HS-27A (cell line): ENCODE data around the gene SLIT3.

ENCODE experiments used
- DNase-seq: peaks from one replicate; pipeline ENCODE4 v3.0.0-alpha.2; 2012; ENCODE audit warnings: low read depth, missing footprints

The SLIT3 gene

GRCh38 chr5:169029661-169030274, 271.2 kb downstream of the SLIT3 start:
- DNase-seq = no peak

GRCh38 chr5:169029037-169029436, 271.9 kb downstream of the SLIT3 start:
- DNase-seq = no peak

- DNase-seq = no peak
Observed at GRCh38 chr5:169027501-169028061, 273.4 kb downstream of the SLIT3 start.

- no peak for DNase-seq
Observed at GRCh38 chr5:169025491-169025890, 275.4 kb downstream of the SLIT3 start.

- no peak for DNase-seq
Observed at GRCh38 chr5:169024421-169024820, 276.5 kb downstream of the SLIT3 start.

DNA sequence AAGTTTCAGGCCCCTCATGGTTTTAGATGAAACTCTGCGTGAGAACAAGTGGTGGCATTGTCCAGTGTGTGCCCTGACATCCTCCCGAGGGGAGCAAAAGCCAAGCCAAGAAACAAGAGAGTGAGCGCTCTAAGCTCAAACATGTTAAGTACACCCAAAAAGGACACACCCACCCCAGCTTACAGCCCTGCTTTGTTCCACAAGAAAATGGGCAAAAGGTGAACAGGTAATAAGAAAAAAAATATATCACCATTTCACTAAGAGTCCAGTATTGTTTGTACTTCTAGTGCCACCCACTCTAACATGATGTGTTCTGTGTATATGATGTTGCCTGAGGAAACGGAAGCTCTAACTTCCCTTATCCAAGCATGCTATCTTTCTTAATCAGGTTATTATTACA, 278.2 kb downstream of the SLIT3 start:
- DNase-seq = no peak

DNA sequence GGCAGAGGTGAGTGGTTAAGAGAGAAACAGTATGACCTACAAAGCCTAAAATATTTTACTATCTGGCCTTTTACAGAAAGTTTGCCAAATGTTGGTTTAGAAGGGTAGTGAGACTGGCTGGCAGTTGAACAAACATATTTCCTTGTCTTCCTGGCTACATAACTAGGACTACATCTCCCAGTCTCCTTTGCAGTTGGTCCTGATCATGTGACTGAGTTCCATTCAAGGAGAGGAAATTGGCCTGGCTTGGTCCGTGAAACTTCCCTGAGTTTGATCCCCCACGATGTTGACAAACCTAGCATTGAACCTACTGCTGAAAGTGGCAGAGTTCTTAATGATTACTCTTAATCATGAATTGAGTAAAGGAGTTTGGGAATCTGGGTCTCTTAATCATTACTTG, 280.8 kb downstream of the SLIT3 start:
- no peak for DNase-seq

DNA sequence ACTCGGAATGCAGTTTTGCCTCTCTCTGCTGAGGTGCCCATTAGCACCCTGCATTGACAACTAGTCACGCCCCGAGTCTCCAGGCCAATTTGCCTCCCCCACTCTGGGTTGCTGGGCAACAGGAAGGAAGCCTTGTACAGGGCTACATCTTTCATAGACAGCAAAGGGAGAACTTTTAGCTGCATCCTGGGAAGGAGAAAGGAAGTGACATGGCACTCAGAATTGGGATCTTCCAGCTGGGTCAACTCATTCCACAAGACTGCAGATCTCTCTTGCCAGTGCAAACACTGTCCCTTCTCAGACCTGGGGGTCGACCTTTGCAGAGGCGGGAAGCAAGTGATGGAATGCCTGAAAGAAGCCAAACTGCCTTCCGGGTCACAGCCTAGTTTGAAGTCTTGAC, 282.0 kb downstream of the SLIT3 start:
- no peak for DNase-seq

GRCh38 chr5:169015991-169016390, 284.9 kb downstream of the SLIT3 start:
- DNase-seq = no peak

DNA sequence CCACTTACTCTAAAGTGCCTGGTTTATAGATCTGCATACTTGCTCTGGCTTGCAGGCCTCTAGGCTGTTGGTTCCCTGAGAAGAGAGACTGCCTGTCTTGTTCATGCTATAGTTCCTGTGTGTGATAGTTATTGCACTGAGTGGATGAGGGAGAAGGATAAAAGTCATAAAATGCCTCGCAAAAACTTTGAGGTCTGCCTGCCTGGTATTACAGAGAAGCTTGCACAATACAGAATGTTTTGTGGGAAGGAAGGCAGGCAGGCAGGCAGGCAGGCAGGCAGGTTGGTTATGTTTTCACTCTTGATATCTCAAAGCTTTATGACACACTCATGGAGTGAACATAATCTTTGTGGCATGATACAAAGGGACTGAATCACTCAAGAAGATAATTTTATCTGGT, 287.1 kb downstream of the SLIT3 start:
- no peak for DNase-seq

DNA sequence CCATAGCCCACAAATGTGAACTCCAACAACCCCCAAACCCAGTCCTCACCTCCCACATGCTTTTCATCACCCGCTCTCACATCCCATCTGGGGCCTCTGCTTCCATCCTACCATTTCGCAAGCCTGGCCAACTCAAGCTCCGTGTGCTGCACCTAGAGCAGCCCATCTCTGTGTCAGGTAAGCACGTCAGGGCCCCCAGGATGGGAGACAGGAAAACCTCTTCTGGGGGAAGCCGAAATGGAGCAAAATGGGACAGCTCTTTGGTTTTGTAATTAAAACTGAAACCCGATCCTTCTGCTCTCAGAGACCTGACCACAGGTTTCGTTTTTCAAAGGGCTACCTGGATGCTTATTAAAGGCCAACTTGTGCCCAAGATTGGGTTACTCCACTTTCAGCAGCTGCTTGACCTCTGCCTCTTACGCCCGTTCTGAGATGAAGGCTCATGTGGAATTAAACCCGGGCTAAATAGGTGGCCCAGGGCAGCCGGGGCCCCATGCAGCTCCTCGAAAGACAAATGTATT, 287.7 kb downstream of the SLIT3 start:
- no peak for DNase-seq

- DNase-seq = no peak
Observed at GRCh38 chr5:169012450-169012849, 288.5 kb downstream of the SLIT3 start.

- no peak for DNase-seq
Observed at GRCh38 chr5:169011451-169011850, 289.5 kb downstream of the SLIT3 start.

GRCh38 chr5:169011009-169011408, 289.9 kb downstream of the SLIT3 start:
- DNase-seq = no peak

DNA sequence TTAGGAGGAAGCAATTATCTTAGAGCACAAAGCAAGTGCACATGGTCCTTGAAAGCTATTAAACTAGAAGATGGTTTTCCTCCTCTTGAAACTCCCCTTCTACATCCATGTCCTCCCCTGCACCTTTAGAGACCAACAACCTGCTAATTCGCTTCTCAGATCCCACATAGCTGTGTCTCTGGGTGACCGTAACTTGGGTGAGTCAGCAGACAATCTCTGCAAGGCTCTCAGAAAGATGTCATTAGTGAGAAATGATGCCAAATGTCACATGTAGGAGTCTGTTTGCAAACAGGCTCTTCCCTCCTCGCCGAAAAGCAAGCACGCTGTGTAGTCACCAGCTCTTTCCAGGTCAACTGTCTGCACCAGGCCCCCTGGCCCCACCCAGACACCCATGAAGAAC, 291.8 kb downstream of the SLIT3 start:
- no peak for DNase-seq

DNA sequence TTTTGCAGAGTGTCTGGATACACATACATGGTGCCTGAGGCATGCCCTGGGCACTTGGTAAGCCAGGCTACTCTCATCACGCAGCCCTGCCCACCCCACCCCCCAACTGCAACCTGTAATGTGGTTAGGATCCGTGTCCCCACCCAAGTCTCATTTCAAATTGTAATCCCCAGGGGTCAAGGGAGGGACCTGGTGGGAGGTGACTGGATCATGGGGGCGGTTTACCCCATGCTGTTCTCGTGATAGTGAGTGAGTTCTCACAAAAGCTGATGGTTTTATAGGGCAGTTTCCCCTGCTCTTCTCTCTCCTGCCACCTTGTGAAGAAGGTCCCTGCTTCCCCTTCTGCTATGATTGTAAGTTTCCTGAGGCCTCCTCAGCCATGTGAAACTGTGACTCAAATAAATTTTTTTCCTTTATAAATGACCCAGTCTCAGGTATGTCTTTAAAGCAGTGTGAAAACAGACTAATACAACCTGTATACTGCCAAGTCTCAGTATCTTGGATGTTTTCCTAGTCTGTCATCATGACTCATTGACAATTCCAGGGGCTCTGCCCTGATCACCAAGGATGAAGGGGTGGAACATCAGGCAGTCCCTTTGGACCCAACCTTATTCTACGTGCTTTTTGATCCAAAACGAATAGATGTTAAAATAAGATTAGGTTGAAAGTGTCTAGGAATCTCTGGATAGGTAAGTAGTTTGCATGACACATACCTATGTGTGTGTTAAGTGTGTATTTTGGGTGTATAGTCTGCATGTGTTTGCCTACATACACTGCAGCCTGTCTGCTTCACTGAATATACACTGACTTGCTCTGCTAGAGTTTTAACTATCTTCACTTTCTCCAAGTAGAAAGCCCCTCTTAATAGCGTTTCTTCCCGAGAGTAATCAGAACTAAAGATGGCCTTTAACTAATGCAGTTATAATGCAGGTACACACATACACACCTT, 293.8 kb downstream of the SLIT3 start:
- DNase-seq = no peak

DNA sequence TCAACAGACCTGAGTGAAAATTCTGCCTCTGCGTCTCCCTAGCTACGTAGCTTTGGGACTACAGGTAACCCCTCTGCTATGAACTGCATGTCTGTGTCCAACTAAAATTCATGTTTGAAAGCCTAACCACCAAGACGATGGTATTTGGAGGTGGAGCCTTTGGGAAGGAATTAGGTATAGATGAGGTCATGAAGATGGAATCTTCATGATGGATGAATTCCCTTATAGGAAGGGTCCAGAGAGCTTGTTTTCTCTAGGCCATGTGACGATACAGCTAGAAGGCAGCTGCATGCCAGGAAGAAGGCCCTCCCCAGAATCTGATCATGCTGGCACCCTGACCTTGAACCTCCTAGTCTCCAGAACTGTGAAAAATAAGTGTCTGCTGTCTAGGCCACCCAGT, 296.4 kb downstream of the SLIT3 start:
- DNase-seq = no peak

DNA sequence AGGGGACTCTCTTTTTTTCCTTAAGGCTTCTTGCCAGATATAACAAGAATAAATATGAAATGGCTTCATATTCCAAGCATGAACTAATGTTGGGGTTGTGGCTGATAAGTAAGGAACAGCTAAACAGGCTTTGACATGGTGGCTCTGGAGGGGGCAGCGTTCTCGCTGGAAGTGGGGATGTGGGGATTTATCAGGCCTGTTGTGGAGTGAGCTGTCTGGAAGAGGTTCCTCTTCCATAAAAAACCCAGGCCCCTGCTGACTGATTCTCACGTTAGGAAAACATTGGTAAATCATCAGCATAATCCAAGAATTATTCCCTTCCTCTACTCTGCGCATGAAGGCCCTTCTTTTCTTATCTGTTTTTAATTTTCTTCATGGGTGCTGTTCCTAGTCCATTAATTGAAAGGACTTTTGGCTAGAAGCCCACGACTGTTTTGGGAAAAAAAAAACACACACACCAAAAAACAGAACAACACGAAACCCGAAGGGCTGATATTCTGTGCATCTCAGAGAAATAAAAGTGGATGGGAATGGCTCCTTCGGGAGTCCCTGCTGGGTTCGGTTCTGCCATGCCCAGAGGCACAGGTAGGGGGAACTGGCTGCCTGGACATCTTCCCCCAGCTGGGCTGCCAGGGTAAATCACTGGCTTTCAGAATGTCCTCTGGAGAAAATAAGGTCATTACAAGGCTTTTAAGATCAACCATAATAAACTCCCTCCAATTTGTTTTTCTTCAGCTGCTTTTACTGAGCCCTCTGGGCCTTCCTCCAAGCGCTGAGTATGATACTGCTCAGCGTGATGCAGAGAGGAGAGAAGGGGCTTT, 297.0 kb downstream of the SLIT3 start:
- DNase-seq = no peak

DNA sequence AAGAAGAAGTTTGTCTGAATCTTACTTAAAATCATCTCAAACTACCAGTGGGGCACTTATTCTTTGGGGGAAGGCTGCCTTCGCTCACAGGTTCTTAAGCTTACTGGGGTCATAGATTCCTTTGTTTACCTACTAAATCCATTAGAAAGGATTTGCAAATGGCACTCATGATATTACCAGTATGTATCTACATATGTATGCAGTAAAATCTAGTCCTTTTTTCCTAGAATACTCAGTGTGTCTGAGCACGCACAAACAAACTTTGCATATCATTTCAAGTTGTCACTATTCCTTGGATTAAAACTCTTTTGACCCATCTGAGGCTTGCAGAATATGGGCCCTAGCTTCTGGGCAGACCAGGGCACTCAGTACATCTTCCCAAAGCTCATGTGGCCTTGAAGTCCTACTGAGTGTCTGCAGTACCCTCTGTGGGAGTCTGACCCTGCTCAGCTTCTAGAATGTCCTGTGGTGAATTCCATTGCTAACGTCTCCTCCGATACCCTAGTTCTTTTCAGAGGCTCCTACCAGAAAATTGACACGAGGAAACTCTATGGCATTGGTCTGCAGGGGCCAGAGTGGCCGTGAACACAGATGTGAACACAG, 297.9 kb downstream of the SLIT3 start:
- no peak for DNase-seq

DNA sequence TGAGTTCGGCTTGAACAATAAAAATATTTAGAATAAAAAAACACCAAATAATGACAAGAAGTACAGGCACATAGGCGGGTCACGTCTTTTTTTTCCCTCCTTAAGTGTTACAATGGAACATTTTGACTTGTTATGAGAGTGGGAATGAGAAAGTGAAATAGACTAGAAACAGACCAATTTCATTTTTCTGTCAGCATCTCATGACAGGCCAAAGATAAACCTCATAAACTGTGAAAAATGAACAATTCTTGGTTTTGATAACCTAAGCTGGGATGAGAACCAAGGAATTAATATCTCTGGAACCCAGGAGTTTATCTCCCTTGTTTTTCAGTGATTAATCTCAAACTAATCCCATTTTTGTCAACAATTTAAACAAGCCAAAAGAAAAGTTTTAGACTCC, 299.5 kb downstream of the SLIT3 start:
- no peak for DNase-seq

DNA sequence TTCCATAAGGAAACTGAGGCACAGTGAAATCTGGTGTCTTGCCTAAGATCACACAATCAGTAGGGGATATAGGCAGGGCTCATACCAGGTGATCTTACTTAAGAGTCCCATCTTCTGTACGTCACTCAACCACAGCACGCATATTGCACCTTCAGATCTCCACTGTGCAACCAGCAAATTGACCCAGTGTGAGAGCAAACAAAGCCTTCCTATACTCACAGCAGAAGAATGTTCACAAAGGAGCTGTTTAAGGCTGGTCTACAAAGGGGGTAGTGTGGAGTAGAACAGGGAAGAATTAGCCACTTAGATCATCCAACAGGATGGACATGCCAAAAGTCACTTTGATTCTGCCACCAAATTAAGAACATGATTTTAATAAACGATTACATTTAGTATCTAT, 305.9 kb downstream of the SLIT3 start:
- no peak for DNase-seq

DNA sequence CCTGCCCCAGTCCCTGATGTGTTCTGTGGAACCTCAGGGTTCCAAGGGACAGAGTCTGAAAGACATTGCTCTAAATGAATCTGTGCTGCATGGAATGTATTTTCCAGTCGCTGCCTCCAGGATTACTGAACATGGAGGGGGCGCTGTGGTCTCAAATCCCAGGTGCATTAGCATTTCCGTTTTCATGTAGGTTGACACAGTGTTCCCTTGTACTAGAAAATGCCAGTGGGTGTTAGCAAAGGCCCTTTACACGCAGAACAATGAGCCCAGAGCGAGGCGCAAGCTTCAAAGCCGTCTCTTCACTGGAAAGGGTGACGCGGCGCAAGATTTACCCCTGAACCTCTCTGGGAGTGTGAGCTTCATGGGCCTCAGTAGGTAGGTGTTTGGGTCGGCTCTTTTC, 308.3 kb downstream of the SLIT3 start:
- DNase-seq = no peak
